ENCODE measurements around the gene BMPR1B.
A peak's percentile ranks its signal among the peaks of the same experiment; 100 is the strongest.

BMPR1B gene

DNA sequence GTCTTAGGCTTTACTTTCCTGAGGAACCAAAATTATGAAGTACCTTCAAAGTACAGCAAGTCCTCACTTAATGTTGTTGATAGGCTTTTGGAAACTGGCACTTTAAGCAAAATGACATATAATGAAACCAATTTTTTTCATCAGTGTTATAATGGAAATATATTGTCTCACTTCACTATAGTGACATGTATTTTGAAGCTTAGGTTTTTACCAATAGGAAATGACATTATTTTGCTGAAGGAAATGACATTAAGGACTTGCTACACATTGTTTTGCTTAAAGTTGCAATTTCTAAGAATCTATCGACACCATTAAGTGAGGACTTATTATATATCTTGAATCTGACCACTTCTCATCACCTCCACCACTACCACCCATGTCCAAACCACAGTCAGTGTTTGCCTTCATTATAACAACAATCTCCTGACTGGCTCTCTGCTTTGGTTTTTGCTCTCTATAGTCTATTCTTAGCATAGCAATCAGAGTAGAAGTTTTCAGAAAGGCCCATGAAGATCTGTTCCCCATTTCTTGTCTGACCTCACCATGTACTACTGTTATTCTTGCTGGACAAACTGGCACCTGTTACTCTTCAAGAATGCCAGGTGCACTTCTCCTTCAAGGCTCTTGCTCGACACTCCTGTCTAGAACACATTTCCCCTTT is 311.2 kb downstream of the BMPR1B start:
- H3K27ac ChIP-seq = no peak overlapping the region
- no peak for DNase-seq (ENCODE audit: low read depth, low spot score)

DNA sequence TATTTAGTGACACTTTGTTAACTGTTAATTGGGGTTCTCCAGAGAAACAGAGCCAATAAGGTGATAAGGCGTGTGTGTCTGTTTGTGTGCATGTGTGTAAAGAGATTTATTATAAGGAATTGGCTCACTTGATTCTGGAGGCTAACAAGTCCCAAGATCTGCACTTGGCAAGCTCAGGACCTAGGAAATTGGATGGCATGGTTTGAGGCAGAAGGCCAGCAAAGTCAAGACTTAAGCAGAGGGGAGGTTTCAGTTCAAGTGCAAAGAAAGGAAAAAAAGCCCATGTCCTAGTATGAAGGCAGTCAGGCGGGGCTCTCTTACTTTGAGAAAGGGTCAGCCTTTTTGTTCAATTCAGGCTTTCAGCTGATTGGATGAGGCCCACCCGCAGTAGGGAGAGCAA is 314.1 kb downstream of the BMPR1B start:
- no peak for DNase-seq (ENCODE audit: low read depth, low spot score)
- H3K27ac ChIP-seq = no peak overlapping the region

DNA sequence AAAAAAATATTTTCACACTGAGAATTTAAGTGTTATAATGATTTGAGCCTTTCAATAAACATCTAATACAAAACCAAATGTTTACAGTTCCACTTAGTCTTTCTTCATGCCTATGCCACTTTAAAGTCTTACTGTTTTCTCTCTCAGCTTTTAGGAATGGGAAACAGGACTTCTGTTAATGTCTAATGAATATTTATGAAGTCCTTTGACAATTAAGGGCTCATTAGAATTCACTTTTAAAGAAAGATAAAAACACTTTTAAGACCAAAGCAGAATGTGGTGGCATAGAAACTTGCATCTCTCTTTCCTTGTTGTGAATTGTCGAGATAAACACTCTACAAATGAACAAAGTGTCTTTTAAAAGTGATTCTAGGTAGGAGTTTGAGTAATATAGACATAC is 315.9 kb downstream of the BMPR1B start:
- no peak for DNase-seq (ENCODE audit: low read depth, low spot score)
- H3K27ac ChIP-seq = no peak overlapping the region

DNA sequence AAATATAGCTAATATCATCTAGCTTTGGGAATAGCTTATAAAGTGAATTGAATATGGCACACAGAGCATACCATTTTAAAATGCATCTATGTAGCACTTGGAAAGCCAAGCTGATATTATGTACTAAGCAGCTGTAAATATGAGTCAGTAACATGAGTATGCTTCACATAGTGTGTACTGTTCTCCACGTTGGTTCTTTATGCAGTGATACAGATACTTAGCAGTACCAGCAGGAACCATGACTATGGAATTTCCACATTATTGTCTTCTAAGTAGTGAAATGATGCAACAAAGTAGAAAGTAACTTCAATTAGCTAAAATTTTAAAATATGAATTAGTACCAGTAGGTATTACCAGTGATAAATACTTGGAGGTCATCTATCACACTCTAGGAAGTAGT is 320.1 kb downstream of the BMPR1B start:
- no peak overlapping the region for H3K27ac ChIP-seq
- DNase-seq (ENCODE audit: low read depth, low spot score) = no peak

DNA sequence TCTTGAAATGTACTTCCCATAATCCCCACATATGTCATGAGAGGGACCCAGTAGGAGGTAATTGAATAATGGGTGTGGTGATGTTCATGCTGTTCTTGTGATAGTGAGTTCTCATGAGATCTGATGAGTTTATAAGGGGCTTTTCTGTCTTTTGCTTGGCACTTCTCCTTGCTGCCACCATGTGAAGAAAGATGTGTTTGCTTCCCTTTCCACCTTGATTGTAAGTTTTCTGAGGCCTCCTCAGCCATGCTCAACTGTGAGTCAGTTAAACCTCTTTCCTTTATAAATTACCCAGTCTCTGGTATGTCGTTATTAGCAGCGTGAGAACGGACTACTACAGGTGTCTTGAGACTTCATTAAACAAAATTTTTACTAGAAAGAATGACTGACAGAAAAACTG is 323.2 kb downstream of the BMPR1B start:
- DNase-seq (ENCODE audit: low read depth, low spot score) = no peak
- H3K27ac ChIP-seq = no peak overlapping the region

DNA sequence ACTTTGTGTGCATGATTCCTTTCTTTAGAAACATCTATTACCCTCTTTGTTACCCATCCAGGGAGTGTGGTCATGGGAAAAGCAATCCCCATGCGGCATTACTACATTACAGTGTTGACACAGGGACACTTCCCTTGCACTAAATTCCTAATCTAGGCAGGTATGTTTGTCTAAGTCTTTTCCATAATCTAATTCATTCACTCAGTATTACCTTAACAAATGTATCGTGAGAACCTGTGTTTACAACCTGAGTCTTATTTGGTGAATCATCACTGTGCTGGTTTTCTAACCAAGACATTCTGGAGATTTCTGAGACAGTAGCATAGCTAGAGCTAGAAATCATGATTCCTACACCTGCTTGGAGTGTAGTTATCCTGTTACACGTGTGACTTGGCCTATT is 326.8 kb downstream of the BMPR1B start:
- H3K27ac ChIP-seq = peak overlapping the region; percentile 70
- DNase-seq (ENCODE audit: low read depth, low spot score) = peak; percentile 72

DNA sequence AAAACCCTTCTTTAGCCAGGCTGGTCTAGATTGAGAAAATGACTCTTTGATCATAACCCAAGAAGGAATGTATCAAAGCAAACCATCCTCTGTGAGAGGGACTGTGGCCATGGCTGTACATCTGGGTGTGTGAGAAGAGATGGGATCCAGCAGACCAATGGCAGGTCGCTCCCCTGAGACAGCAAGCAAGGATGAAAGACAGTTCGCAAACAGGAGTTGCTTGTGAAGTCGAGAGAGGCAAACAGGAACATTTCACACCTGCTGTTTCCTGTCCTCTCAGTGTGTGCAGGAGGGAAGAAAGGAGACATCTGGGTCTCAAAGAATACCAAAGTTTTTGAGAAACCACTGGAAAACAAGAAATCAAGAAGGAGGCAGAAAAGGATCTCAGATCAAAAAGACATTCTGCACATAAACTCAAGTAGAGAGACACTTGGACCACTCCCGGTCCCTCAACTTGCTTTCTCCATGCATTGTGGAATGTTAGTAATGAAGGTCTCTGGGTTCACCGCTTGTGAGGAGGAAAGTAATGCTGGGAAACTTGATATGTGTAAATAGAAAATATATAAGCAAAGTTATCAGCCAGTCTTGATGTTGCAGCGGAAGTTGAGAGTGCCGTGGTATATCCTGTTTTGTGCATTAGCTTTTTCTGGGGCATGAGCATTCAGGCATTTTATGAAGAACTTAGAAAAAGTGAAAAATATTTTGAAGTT is 327.5 kb downstream of the BMPR1B start:
- peak overlapping the region; percentile 70 for H3K27ac ChIP-seq
- no peak for DNase-seq (ENCODE audit: low read depth, low spot score)

DNA sequence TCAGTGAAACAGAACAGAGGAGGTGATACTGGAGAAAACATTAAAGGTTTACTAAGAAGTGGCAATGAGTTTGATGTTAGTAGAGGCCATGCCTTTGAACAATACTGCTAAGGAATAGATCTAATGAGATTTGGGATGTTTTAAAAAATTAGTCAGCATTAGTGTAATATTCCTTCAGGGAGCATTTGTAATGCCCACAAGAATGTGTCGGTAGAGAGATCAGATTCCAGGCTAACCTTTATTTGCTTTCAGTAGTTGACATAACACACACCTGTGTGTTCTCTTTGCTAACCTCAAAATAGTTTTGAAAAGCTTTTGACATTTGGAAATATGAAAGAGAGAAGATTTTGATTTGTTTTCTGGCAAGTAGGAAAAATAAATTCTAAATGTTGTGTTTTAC is 328.8 kb downstream of the BMPR1B start:
- DNase-seq (ENCODE audit: low read depth, low spot score) = peak; percentile 61
- H3K27ac ChIP-seq = peak overlapping the region; percentile 70

DNA sequence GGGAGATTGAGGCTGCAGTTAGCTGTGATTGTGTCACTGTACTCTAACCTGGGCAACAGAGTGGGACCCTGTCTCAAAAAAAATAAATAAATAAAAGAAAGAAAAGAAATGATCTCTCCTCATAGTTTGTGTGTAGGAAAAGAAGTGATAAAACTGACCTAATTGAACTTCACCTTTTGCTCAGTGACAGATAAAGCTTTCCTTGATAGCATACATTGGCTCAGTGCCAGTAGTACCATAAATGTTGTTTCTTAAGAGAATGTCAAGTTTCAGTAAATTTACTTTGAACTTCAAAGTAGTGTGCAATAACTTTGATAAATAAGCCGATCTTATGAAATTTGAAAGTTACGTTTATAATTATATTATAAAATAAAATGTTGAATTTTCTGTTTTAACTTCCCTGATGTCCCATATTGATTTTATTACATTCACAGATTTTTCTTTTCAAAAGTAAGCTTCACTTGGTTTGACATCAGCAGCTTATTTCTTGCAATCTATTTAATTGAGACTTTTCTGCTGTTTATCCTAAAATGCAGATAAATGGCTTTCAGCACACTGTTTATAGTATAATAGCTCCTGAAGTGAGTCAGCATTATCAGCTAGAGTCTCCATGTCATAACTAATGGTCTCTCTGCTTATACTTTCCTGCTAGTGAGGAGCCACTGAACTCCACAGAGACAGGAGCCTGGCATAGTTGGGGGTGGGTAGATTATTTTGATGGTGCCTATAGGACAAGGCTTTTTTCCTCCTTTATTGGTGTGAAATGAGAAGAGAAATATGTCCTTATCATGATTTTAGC is 330.1 kb downstream of the BMPR1B start:
- DNase-seq (ENCODE audit: low read depth, low spot score) = no peak
- peak overlapping the region; percentile 70 for H3K27ac ChIP-seq

DNA sequence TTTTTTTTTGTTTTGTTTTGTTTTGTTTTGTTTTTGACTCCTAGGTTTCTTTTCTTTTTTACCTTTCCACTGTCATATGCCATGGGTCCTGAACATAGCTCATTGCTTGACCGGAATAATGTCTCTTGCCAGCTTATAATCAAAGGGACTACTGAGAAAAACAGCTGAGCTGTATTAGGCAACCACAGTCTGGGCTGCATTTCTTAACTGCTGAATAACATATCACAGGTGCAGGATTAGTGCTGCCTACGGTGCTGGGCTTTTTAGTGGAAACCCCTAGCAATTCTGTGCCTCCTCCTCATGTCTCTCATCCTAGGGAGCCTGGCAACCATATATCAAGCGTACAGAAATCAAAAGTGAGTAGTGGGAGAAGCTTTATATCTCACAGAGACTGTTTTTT is 333.5 kb downstream of the BMPR1B start:
- no peak for DNase-seq (ENCODE audit: low read depth, low spot score)
- no peak overlapping the region for H3K27ac ChIP-seq

DNA sequence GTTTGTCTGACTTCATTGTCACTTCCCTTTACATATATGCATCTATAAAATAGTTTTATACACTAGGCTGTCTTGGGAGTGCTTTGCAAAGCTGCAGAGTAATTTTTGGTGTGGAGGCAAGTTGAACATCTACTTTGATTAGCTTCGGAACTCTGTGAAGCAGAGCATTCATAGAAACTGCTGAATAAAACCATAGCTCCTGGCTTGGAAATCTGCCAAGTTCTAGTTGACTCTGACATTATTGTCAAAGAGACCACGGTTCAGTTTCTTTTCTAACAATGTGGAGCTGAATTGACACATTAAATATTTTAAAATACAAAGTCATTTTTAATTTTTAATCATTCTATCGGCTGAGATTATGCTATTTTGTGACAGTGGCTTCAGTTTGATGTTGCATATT is 335.0 kb downstream of the BMPR1B start:
- no peak for DNase-seq (ENCODE audit: low read depth, low spot score)
- H3K27ac ChIP-seq = no peak overlapping the region

DNA sequence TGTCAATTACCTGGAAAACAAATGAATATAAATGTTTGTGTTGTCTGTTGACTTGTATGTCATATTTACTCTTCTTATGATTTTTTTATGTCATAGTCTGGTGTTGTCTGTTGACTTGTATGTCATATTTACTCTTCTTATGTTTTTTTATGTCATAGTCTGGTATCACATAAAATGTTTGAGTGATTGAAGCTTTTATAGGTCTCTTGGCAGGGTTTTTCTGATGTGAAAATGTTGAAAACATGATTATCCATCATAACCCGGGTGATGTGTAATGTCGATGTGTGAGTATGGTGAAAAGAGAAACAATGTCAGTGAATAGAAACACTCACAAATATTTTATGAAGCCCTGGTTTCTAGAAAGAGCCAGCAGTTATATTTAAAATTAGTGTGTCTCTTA is 335.7 kb downstream of the BMPR1B start:
- no peak overlapping the region for H3K27ac ChIP-seq
- DNase-seq (ENCODE audit: low read depth, low spot score) = no peak

DNA sequence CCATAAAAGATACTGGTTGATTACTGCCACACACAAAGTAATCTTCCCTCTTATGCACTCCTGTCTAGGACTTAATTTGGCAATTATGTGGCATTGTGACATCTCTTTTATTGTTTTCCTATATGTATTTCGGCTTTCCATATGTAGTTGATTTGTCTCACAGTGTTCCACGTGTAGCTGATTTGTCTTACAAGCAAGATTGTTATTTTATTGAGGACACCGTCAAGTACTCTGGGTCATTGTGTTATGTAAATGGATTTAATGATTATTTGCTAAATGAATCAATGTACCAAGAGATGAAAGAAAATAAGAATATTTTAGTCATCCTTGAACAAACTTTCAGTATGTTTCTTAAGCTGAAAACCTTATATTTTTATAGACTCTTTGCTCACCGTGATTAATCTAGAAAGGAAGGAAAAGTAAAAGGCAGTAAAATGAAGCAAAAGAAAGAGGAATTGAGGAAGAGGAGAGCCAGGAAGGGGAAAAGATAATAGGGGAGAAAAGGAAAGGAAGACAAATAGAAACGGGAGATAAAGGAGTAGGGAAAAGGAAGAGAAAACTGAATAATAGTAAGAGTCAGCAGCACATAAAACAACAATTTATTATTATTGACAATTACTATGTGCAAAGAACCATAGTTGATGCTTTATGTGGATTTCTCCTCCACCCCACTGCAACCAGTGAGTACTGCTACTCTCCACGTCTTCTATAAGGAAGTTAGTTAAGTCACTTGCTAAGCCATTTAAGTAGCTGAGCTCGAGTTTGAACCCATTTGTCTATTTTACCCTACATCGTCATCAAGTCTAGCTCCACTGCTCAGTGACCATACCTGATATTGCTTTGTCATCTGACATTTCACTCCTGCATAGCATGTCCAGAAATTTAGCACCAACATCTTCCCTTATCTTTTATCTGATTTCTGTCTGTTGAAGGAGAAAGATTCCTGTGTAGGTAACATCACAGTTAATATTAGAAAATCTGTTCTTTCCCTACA is 336.5 kb downstream of the BMPR1B start:
- DNase-seq (ENCODE audit: low read depth, low spot score) = no peak
- no peak overlapping the region for H3K27ac ChIP-seq

DNA sequence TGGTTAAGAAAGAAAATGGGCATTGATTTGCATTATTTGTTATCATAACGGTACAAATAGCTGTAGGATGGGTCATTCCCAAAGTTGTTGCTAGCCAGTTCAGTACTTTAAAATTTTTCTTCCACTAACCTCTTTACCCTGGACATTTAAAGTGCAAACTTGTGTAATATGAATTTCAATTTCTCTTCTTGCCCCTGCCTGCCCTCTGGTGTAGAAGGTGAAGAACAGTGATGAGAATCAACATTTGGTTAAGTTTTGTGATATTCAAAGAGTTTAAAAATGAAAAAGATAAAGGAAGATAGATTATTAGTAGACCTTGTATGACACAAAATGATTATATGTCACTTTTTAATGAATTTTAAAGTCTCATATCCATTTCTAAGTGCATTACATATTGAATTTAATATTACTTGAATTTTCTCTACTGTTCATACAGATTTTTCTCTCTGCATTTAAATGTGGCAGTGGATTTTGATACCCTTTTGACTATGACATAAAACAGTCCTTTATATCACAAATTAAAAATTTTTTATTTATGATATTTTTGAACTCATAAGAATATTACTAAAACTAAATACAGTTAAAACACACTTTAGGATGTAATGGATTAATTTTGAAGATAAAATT is 337.7 kb downstream of the BMPR1B start:
- no peak overlapping the region for H3K27ac ChIP-seq
- no peak for DNase-seq (ENCODE audit: low read depth, low spot score)

DNA sequence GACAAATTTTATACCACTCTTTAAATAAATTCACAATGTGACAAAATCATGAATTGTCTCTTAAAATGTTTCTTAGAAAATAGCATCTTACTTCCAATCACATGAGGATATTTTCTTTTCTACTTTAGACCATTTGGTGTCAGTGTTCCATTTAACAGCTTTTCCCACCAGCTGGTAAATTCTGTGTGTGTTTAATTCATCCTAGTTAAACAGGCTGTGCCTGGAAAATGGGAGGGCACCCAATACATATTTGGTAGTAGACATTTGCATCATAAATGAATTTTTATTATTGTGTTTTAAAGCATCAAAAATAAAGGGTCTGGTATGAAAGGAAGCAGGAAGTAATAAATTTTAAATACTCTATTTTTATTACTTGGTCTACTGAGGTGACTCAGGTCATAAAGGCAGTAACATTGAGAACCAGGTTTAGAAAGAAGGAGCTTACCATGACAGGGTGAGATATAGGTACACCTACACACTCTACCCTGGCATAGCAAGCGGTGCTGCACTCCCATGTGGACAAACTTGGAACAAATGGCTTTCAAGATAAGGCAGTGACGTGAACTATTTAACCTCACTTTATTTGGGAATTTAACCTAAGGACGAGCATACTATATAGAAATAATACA is 344.5 kb downstream of the BMPR1B start:
- H3K27ac ChIP-seq = no peak overlapping the region
- no peak for DNase-seq (ENCODE audit: low read depth, low spot score)

DNA sequence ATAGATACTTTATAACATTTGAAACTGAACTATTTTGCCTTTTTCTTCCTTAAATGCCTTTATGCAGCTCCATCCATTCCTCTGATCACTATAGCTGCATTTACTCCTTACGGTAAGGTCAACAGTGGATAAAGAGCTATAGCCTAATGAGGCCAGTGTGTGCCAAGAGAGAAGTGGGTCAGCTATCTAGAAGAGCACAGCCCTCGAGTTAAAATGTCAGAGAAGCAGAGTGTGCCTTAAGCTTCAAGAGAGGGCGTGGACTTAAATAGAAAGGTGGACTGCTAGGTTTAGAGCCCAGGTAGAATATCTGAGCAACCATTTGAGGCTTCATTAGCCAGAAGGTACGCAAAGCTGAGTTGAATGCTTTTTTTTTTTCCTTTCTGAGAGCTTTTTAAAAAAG is 347.4 kb downstream of the BMPR1B start:
- H3K27ac ChIP-seq = no peak overlapping the region
- no peak for DNase-seq (ENCODE audit: low read depth, low spot score)

DNA sequence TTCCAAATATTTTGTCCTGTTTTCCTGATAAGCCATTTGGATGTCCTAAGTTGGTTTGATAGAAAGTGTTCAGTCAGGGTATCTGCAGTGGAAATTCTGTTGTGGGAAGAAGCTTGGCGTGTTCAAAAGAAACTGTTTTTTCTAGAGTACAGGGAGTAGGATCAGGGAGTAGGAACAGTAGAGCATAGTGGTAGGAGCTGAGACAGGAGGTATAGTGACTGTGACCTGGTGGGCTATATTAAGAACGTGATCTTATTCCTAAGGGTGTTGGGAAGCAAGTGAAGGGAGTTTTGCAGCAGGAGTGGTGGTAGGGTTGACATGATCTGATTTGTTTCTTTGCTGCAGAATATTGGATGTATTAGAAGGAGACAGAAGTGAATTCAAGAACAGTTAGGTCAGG is 348.2 kb downstream of the BMPR1B start:
- DNase-seq (ENCODE audit: low read depth, low spot score) = no peak
- no peak overlapping the region for H3K27ac ChIP-seq

DNA sequence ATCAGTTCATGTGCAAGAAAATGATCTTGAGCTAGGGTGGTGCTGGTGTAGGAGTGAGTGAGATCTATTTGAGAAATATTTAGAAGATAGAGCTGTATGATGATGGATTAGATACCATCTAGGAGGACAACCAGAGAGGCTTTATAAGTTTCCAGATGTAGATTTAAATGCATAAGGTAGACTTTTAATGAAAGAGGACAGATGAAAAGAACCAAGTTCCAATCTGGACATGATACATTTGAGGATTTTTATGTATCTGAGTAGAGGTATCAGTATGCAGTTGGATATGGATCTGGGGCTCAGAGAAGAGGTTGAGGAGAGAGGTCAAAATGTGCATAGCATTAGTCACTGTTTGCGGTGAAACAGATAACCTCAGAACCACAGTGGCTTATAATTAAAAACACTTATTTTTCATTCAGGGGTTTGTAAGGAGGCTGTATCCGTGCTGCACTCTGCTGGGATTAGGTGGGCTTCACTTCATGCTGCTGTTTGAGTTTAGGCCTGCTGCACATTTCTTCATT is 348.7 kb downstream of the BMPR1B start:
- no peak for DNase-seq (ENCODE audit: low read depth, low spot score)
- H3K27ac ChIP-seq = no peak overlapping the region

DNA sequence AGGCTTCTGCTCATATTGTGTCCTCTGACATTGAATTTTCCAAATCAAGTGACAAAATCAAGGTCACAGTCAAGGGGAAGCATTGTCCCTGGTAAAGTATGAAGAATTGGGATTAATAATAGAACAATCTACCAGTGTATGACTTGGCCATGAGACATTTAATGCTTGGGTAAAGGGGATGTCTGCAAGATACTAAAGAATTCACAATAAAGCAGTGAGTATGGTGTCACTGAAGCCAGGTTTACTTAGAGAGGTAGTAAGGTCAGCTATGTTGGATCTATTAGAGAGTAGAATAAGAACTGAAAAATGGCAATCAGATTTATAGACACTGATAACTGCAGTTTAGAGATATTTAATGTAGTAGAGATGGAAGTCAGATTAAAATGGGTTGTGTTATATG is 349.2 kb downstream of the BMPR1B start:
- no peak for DNase-seq (ENCODE audit: low read depth, low spot score)
- H3K27ac ChIP-seq = no peak overlapping the region

Data from epithelial cell of prostate (primary cell).